Raji (cell line): ENCODE measurements around the gene CAPZA1.

Experiments
- POLR2A ChIP-seq: IDR thresholded peaks from 2 replicates; pipeline ENCODE4 v1.6.1; 2011; ENCODE audit warnings: low read depth, low read length, control low read depth; ENCODE audit not compliant: insufficient read depth

Gene CAPZA1

GRCh38 chr1:112701227-112702066, 81.8 kb downstream of the CAPZA1 start:
- TF ChIP-seq POLR2A, result no peak

GRCh38 chr1:112702067-112702395, 82.4 kb downstream of the CAPZA1 start:
- no peak for TF ChIP-seq POLR2A

GRCh38 chr1:112702420-112703261, 83.0 kb downstream of the CAPZA1 start:
- no peak for TF ChIP-seq POLR2A

- no peak for TF ChIP-seq POLR2A
These were observed 84.1 kb downstream of the CAPZA1 start for GRCh38 chr1:112703706-112704105.

GRCh38 chr1:112704391-112704933, 84.8 kb downstream of the CAPZA1 start:
- TF ChIP-seq POLR2A, result no peak

GRCh38 chr1:112704934-112705627, 85.4 kb downstream of the CAPZA1 start:
- TF ChIP-seq POLR2A, result no peak

- TF ChIP-seq POLR2A, result no peak
These were observed 87.0 kb downstream of the CAPZA1 start, which contains the start of gene RHOC for GRCh38 chr1:112706505-112707220. Gene RHOC, minus strand, starts transcription at chr1:112707127. Its CDS starts 3,328 bp downstream, at chr1:112703799.

GRCh38 chr1:112707221-112708001, 87.8 kb downstream of the CAPZA1 start:
- TF ChIP-seq POLR2A, result no peak

- TF ChIP-seq POLR2A, result no peak
These were observed 88.4 kb downstream of the CAPZA1 start for GRCh38 chr1:112708002-112708448.

GRCh38 chr1:112708489-112708888, 88.9 kb downstream of the CAPZA1 start:
- TF ChIP-seq POLR2A, result no peak

GRCh38 chr1:112710159-112710558, 90.5 kb downstream of the CAPZA1 start:
- TF ChIP-seq POLR2A, result no peak

- TF ChIP-seq POLR2A, result no peak
These were observed 91.0 kb downstream of the CAPZA1 start for GRCh38 chr1:112710586-112710985.

GRCh38 chr1:112711041-112711440, 91.4 kb downstream of the CAPZA1 start:
- no peak for TF ChIP-seq POLR2A

GRCh38 chr1:112711670-112712069, 92.0 kb downstream of the CAPZA1 start:
- TF ChIP-seq POLR2A, result no peak
